Prostate gland (tissue), 2 donors: ENCODE results near the gene ADAMTS2.

Source experiments
- POLR2A ChIP-seq: fragments of 450-650 bp; IDR thresholded peaks from one replicate; pipeline ENCODE4 v1.6.1; 2016; ENCODE audit warnings: antibody characterized with exemption, mild to moderate bottlenecking
- TF ChIP-seq, protein P1 (sequence below), 4 experiments: fragments of 200-600 bp in 2 of 4; fragments of 450-650 bp in 2 of 4; sonication (generic) in 2 of 4; IDR thresholded peaks; 1 replicate in 3 of 4; 2 replicates in 1 of 4; pipeline ENCODE4 v1.5.1; 2016 to 2019; ENCODE audit warnings: antibody characterized with exemption in 4 of 4, mild to moderate bottlenecking in 2 of 4, moderate library complexity in 2 of 4

DNA sequence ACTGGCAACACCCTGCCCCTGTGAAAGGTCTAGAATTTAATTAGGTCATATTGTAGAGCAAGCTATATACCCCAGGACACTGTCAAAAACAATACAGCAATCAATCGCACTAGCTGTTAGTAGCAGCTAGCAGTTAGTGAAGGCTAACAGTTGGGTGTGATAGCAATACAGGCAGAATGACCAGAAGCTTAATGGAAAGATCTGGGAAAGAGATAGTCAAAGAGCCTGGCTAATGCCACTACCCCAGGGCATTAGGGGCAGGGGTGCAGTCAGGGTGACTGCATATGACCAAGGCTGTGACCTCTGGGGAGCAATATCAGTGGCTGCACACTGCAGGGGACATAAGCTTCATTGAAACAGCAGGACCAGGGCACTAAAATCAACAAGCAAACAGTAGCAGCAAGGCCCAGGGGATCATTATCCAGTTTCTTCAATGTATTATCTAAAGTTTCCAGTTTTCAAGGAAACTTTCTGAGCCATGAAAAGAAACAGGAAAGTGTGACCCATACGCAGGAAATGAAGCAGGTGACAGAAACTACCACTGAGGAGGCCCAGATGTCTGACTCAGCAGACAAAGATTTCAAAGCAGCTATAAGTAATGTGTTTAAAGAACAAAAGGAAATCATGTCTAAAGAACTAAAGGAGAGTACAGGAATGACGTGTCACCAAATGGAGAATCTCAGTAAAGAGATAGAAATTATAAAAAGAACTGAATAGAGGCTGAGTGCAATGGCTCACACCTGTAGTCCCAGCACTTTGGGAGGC lies 202.6 kb downstream of the ADAMTS2 start:
- no peak for TF ChIP-seq POLR2A
- TF ChIP-seq, protein P1, sequence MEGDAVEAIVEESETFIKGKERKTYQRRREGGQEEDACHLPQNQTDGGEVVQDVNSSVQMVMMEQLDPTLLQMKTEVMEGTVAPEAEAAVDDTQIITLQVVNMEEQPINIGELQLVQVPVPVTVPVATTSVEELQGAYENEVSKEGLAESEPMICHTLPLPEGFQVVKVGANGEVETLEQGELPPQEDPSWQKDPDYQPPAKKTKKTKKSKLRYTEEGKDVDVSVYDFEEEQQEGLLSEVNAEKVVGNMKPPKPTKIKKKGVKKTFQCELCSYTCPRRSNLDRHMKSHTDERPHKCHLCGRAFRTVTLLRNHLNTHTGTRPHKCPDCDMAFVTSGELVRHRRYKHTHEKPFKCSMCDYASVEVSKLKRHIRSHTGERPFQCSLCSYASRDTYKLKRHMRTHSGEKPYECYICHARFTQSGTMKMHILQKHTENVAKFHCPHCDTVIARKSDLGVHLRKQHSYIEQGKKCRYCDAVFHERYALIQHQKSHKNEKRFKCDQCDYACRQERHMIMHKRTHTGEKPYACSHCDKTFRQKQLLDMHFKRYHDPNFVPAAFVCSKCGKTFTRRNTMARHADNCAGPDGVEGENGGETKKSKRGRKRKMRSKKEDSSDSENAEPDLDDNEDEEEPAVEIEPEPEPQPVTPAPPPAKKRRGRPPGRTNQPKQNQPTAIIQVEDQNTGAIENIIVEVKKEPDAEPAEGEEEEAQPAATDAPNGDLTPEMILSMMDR (IDR thresholded peaks at IDR 0.05): no peak
